ENCODE results near the gene ZDHHC5.
"Not testable (repeated sequence)": the region's sequence is repeated elsewhere in the genome, so short reads cannot be mapped to it uniquely, and the experiment has no call there.

Gene ZDHHC5

GRCh38 chr11:57645689-57646085 lies 22.2 kb upstream of the ZDHHC5 start:
- no peak for DNase-seq

GRCh38 chr11:57646194-57646798 lies 21.6 kb upstream of the ZDHHC5 start:
- no peak for DNase-seq

DNA sequence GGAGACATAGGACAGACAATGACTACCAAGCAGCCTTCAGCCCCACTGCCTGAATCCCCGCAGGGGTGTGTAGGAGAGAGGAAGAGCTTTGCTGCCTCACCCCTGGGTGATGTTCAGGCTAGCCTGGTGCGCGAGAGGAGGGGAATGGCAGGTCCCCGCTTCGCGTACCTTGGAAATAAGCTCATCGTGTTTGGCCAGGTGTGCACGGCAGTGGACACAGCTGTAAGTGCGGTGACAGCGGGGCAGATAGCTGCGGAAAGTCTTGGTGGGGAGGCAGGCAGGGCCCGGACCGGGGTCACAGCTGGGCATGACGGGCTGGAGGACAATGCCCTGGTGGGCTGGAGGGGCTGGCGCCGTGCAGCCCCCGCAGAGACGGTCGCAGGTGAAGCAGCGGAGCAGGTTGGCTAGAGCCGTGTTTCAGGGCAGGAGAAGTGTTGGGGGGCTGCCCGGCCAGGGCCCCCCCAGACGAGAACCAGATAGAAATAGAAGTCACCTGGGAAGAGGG lies 21.1 kb upstream of the ZDHHC5 start:
- no peak for DNase-seq

GRCh38 chr11:57647372-57647771 lies 20.5 kb upstream of the ZDHHC5 start:
- DNase-seq: no peak

GRCh38 chr11:57647960-57648800 lies 19.7 kb upstream of the ZDHHC5 start:
- DNase-seq: no peak

GRCh38 chr11:57648801-57649735 lies 18.8 kb upstream of the ZDHHC5 start:
- no peak for DNase-seq

GRCh38 chr11:57649826-57650738 lies 17.8 kb upstream of the ZDHHC5 start, which contains the start of gene YPEL4:
Gene YPEL4, minus strand, starts transcription at chr11:57649912. Its CDS starts 2,805 bp downstream, at chr11:57647107.
- DNase-seq: no peak

- no peak for DNase-seq
Measured at GRCh38 chr11:57650739-57651090, 17.2 kb upstream of the ZDHHC5 start.

DNA sequence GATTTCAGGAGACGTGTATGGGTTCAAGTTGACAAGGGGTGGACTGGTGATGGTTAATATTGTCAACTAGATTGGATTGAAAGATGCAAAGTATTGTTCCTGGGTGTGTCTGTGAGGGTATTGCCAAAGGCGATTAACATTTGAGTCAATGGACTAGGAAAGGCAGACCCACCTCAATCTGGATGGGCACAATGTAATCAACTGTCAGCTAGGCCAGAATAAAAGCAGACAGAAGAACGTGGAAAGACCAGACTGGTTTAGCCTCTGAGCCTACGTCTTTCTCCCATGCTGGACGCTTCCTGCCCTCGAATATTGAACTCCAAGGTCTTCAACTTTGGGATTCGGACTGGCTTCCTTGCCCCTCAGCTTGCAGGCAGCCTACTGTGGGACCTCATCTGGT lies 16.5 kb upstream of the ZDHHC5 start:
- no peak for DNase-seq

- DNase-seq: not testable (repeated sequence)
Measured at GRCh38 chr11:57652230-57652629, 15.7 kb upstream of the ZDHHC5 start.

DNA sequence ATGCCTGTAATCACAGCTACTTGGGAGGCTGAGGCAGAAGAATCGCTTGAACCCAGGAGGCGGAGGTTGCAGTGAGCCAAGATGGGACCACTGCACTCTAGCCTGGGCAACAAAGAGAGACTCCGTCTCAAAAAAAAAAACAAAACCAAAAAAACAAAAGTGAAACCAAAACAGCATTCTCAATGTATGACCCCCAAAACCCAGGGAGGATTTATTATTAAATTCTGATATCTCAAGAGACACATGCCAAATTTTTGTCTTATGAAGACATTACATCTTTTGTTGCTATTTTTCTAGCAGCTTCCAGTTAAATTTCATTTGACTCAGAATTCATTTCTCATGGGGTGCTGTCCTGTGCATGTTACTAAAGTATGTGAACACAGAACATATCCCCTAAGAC lies 15.3 kb upstream of the ZDHHC5 start:
- DNase-seq: no peak

DNA sequence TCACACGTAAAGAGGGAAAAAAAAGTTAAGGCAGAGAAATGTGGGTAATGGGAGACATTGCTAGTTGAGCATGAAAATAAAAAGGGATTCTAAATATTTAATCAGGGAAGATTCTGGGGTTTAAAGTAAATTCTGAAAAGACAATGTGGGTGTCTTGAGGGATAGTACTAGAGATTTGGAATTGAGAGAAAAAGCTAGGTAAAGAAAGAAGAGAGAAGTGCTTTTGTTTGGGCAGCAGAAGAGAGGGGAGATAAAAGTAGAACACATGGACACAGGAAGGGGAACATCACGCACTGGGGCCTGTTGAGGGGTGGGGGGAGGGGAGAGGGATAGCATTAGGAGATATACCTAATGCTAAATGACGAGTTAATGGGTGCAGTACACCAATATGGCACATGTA lies 14.8 kb upstream of the ZDHHC5 start:
- no peak for DNase-seq

DNA sequence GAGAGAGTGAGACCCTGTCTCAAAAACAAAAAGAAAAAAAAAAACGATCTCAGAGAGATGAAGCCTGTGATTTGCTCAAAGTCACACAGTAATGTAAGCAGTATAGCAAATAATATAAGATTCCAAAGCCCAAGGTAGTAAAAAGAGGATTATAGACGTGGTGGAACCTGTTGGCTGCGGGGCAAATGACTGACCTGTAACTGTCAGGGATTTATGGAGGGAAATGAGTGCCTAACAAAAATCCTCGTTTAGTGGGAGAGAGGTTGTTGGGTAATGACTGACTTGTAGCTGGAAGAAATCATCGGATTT lies 11.1 kb upstream of the ZDHHC5 start:
- DNase-seq: no peak

- peak; percentile 91 for DNase-seq
Measured at GRCh38 chr11:57657194-57658022, 10.5 kb upstream of the ZDHHC5 start, which contains the start of gene CLP1. Gene CLP1, plus strand, starts transcription at chr11:57657762. Its CDS starts 1,715 bp downstream, at chr11:57659477.

- no peak for DNase-seq
Measured at GRCh38 chr11:57658023-57658361, 9.9 kb upstream of the ZDHHC5 start.

- no peak for DNase-seq
Measured at GRCh38 chr11:57659669-57660068, 8.2 kb upstream of the ZDHHC5 start.

GRCh38 chr11:57662893-57663292 lies 5.0 kb upstream of the ZDHHC5 start:
- no peak for DNase-seq

GRCh38 chr11:57663975-57664374 lies 3.9 kb upstream of the ZDHHC5 start:
- no peak for DNase-seq

- peak; percentile 99 for DNase-seq
Measured at GRCh38 chr11:57667117-57667735, 688 bp upstream of the ZDHHC5 start.

GRCh38 chr11:57668434-57668782 lies 494 bp downstream of the ZDHHC5 start:
- no peak for DNase-seq

DNA sequence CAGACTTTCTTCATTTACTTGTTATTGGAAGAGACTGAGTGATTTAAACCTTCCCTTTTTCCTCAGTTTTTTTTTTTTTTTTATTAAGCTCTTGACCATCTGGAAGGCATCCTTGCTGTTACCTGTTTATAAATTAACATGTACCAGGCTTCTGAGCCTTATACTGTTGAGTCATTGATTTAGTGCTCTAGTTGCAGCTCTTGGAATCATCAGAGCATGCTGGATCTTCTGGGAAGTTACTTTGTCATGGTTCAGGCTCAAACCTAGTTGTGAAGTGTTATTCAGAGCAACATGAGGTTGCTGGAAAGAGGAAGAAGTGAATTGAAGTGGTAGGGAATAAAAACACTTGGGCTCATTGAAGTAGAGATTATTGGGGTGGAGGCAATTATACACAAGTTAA lies 6.3 kb downstream of the ZDHHC5 start:
- no peak for DNase-seq

Data from NCI-H1694 treated with DMSO at 0.1 percent for 48 hours (cell line).